WTC11 (cell line): ENCODE results near the gene SEPTIN3. TPM values are rescaled to one million over a fixed set of nuclear protein-coding genes. Genes with fewer than 3 reads are reported as not detected.

Source experiments
- ATAC-seq: fragments of 200-7000 bp; cut with Tn5 transposase; 2 replicates; pipeline ENCODE4 v1.10.0; 2021; ENCODE audit warnings: mild to moderate bottlenecking, moderate library complexity
- CTCF ChIA-PET: fragments of 300-600 bp; sonication (Branson Sonifier 250); formaldehyde crosslinking; loops from one replicate; lab custom pipeline; 2021; ENCODE audit warnings: antibody characterized with exemption; lab: Charles Lee
- POLR2A ChIA-PET: fragments of 350-600 bp; sonication (Branson Sonifier 250); formaldehyde crosslinking; loops from one replicate; lab custom pipeline; 2021; ENCODE audit warnings: antibody characterized with exemption; lab: Charles Lee
- DNase-seq: peaks from one replicate; pipeline ENCODE4 v3.0.0; 2021; ENCODE audit warnings: low spot score
- H3K27ac Mint-ChIP-seq: 2 replicates; pipeline ENCODE4 v1.8.0; 2021; ENCODE audit warnings: mixed read lengths
- H3K27me3 Mint-ChIP-seq: 2 replicates; pipeline ENCODE4 v1.8.0; 2021; ENCODE audit warnings: low read depth, mild to moderate bottlenecking, moderate library complexity, mixed read lengths
- H3K36me3 Mint-ChIP-seq: 2 replicates; pipeline ENCODE4 v1.8.0; 2021; ENCODE audit warnings: mixed read lengths
- H3K4me1 Mint-ChIP-seq: 2 replicates; pipeline ENCODE4 v1.8.0; 2022; ENCODE audit warnings: mixed read lengths
- H3K4me3 Mint-ChIP-seq: 2 replicates; pipeline ENCODE4 v1.8.0; 2021; ENCODE audit warnings: mild to moderate bottlenecking, moderate library complexity, mixed read lengths
- H3K9me3 Mint-ChIP-seq: 2 replicates; pipeline ENCODE4 v1.8.0; 2021; ENCODE audit warnings: mixed read lengths
- ATF1 ChIP-seq: sonication (generic); formaldehyde crosslinking; IDR thresholded peaks from 2 replicates; pipeline ENCODE4 v1.8.1; 2023; ENCODE audit warnings: mild to moderate bottlenecking, moderate library complexity, missing genetic modification reagents
- CBFB ChIP-seq: sonication (generic); formaldehyde crosslinking; IDR thresholded peaks from 2 replicates; pipeline ENCODE4 v1.8.1; 2022; ENCODE audit warnings: mild to moderate bottlenecking, low read depth, missing genetic modification reagents
- CREM ChIP-seq: sonication (generic); formaldehyde crosslinking; IDR thresholded peaks from 2 replicates; pipeline ENCODE4 v1.8.1; 2022; ENCODE audit warnings: mild to moderate bottlenecking, missing genetic modification reagents, moderate library complexity
- ELF4 ChIP-seq: sonication (generic); formaldehyde crosslinking; IDR thresholded peaks from 2 replicates; pipeline ENCODE4 v1.8.1; 2022; ENCODE audit warnings: low read depth, mild to moderate bottlenecking, moderate library complexity, missing genetic modification reagents
- ETV6 ChIP-seq: sonication (generic); formaldehyde crosslinking; IDR thresholded peaks from 2 replicates; pipeline ENCODE4 v1.8.1; 2022; ENCODE audit warnings: mild to moderate bottlenecking, missing genetic modification reagents
- FOXK1 ChIP-seq: sonication (generic); formaldehyde crosslinking; IDR thresholded peaks from 2 replicates; pipeline ENCODE4 v1.8.0; 2022; ENCODE audit warnings: mild to moderate bottlenecking, moderate library complexity, missing genetic modification reagents
- FOXP4 ChIP-seq: sonication (generic); formaldehyde crosslinking; IDR thresholded peaks from 2 replicates; pipeline ENCODE4 v1.8.0; 2022; ENCODE audit warnings: mild to moderate bottlenecking, missing genetic modification reagents
- GABPB1 ChIP-seq: sonication (generic); formaldehyde crosslinking; IDR thresholded peaks from 2 replicates; pipeline ENCODE4 v1.8.1; 2023; ENCODE audit warnings: mild to moderate bottlenecking, missing genetic modification reagents
- GTF2I ChIP-seq: fragments of 250-450 bp; sonication (Bioruptor Pico); conservative IDR thresholded peaks from 2 replicates; pipeline ENCODE4 v1.4.0; 2021; ENCODE audit warnings: mild to moderate bottlenecking
- JUN ChIP-seq: sonication (generic); formaldehyde crosslinking; IDR thresholded peaks from 2 replicates; pipeline ENCODE4 v1.8.0; 2023; ENCODE audit warnings: mild to moderate bottlenecking, missing genetic modification reagents
- KAT7 ChIP-seq: sonication (generic); formaldehyde crosslinking; IDR thresholded peaks from 2 replicates; pipeline ENCODE4 v1.8.1; 2023; ENCODE audit warnings: missing genetic modification reagents, mild to moderate bottlenecking, borderline replicate concordance
- MYBL2 ChIP-seq: sonication (generic); formaldehyde crosslinking; IDR thresholded peaks from 2 replicates; pipeline ENCODE4 v1.8.1; 2023; ENCODE audit warnings: mild to moderate bottlenecking, moderate library complexity, missing genetic modification reagents
- NFYB ChIP-seq: sonication (generic); formaldehyde crosslinking; conservative IDR thresholded peaks from 2 replicates; pipeline ENCODE4 v1.8.0; 2022; ENCODE audit warnings: low read depth, missing genetic modification reagents
- NR1H2 ChIP-seq: sonication (generic); formaldehyde crosslinking; IDR thresholded peaks from 2 replicates; pipeline ENCODE4 v1.9.0; 2021; ENCODE audit warnings: mild to moderate bottlenecking, moderate library complexity, missing genetic modification reagents
- SP1 ChIP-seq: sonication (generic); formaldehyde crosslinking; conservative IDR thresholded peaks from 2 replicates; pipeline ENCODE4 v1.8.1; 2022; ENCODE audit warnings: missing genetic modification reagents
- ZNF138 ChIP-seq: sonication (generic); formaldehyde crosslinking; conservative IDR thresholded peaks from 2 replicates; pipeline ENCODE4 v1.8.1; 2022; ENCODE audit warnings: mild to moderate bottlenecking, moderate library complexity, missing genetic modification reagents
- ZNF263 ChIP-seq: sonication (generic); formaldehyde crosslinking; IDR thresholded peaks from 2 replicates; pipeline ENCODE4 v1.8.1; 2022; ENCODE audit warnings: low read depth, mild to moderate bottlenecking, moderate library complexity, missing genetic modification reagents
- ZNF281 ChIP-seq: sonication (generic); formaldehyde crosslinking; IDR thresholded peaks from 2 replicates; pipeline ENCODE4 v1.8.0; 2023; ENCODE audit warnings: mild to moderate bottlenecking, missing genetic modification reagents
- ZNF317 ChIP-seq: sonication (generic); formaldehyde crosslinking; IDR thresholded peaks from 2 replicates; pipeline ENCODE4 v1.8.1; 2023; ENCODE audit warnings: low read depth, mild to moderate bottlenecking, moderate library complexity, missing genetic modification reagents, borderline replicate concordance
- ZNF396 ChIP-seq: fragments of 250-450 bp; sonication (Bioruptor Pico); IDR thresholded peaks from 2 replicates; pipeline ENCODE4 v1.8.0; 2021; ENCODE audit warnings: mild to moderate bottlenecking, moderate library complexity, borderline replicate concordance
- ZNF671 ChIP-seq: fragments of 250-450 bp; sonication (Bioruptor Pico); IDR thresholded peaks from 2 replicates; pipeline ENCODE4 v1.8.0; 2021; ENCODE audit warnings: mild to moderate bottlenecking
- ZSCAN18 ChIP-seq: fragments of 250-450 bp; sonication (Bioruptor Pico); IDR thresholded peaks from 2 replicates; pipeline ENCODE4 v2.1.2; 2022; ENCODE audit warnings: mild to moderate bottlenecking, moderate library complexity
- total RNA-seq: library from RNA; stranded (reverse); gene quantifications from 3 replicates; pipeline ENCODE4 v1.2.3, GENCODE V29; 2021
- TF ChIP-seq, protein P1 (sequence below): fragments of 250-450 bp; sonication (Bioruptor Pico); IDR thresholded peaks from 2 replicates; pipeline ENCODE4 v1.9.0; 2021; ENCODE audit warnings: mild to moderate bottlenecking, borderline replicate concordance
- TF ChIP-seq, protein P2 (sequence below): sonication (generic); formaldehyde crosslinking; IDR thresholded peaks from 2 replicates; pipeline ENCODE4 v1.8.0; 2022; ENCODE audit warnings: mild to moderate bottlenecking, missing genetic modification reagents

SEPTIN3 gene
- total RNA-seq, 1 experiment from 2014 or later = 19.5 TPM

DNA sequence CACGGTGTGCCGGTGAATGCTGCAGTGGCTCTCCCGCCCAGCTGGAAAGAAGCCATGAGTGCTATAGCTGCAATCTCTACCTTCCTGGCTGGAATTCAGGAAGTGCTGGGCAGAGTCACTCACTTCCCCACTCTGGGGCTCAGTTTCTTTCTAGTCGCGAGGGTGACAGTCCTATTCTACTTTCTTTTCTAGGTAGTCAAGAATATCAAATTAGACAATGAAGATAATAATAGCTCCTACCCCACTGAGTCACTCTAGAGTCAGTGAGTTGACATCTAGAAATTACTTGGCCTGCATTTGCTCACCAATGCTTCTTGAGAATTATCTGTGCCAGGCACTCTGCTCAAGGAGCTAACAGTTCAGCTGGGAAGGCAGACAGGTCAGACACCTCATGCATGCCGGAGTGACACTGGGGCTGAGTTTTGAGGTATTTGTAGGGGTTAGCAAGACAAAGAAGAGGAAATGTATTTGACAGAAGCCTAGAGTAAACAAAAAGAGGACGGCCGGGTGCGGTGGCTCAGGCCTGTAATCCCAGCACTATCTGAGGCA is 25.5 kb upstream of the SEPTIN3 start (continued):
- TF ChIP-seq, protein P1, sequence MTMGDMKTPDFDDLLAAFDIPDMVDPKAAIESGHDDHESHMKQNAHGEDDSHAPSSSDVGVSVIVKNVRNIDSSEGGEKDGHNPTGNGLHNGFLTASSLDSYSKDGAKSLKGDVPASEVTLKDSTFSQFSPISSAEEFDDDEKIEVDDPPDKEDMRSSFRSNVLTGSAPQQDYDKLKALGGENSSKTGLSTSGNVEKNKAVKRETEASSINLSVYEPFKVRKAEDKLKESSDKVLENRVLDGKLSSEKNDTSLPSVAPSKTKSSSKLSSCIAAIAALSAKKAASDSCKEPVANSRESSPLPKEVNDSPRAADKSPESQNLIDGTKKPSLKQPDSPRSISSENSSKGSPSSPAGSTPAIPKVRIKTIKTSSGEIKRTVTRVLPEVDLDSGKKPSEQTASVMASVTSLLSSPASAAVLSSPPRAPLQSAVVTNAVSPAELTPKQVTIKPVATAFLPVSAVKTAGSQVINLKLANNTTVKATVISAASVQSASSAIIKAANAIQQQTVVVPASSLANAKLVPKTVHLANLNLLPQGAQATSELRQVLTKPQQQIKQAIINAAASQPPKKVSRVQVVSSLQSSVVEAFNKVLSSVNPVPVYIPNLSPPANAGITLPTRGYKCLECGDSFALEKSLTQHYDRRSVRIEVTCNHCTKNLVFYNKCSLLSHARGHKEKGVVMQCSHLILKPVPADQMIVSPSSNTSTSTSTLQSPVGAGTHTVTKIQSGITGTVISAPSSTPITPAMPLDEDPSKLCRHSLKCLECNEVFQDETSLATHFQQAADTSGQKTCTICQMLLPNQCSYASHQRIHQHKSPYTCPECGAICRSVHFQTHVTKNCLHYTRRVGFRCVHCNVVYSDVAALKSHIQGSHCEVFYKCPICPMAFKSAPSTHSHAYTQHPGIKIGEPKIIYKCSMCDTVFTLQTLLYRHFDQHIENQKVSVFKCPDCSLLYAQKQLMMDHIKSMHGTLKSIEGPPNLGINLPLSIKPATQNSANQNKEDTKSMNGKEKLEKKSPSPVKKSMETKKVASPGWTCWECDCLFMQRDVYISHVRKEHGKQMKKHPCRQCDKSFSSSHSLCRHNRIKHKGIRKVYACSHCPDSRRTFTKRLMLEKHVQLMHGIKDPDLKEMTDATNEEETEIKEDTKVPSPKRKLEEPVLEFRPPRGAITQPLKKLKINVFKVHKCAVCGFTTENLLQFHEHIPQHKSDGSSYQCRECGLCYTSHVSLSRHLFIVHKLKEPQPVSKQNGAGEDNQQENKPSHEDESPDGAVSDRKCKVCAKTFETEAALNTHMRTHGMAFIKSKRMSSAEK (CRISPR knock-in tag) = no peak
- TF ChIP-seq FOXP4 (CRISPR knock-in tag) (no peak), CREM (CRISPR knock-in tag) (no peak), ZNF138 (CRISPR knock-in tag) (no peak), JUN (CRISPR knock-in tag) (no peak), GABPB1 (CRISPR knock-in tag) (no peak)
- TF ChIP-seq, all 79 proteins: peak for 0

GRCh38 chr22:41946629-41947423 is 22.4 kb upstream of the SEPTIN3 start, which contains the start of gene CENPM:
CENPM (minus strand) TSS chr22:41947152; CDS start chr22:41947076, 76 bp downstream.
- H3K36me3 Mint-ChIP-seq = peaks cover 32% of the 10 kb centered on the region
- peaks cover 46% of the 10 kb centered on the region for H3K4me1 Mint-ChIP-seq
- DNase-seq (peak; percentile 95), ATAC-seq (peak; percentile 93)
- ChIA-PET CTCF (interaction anchor here (0.7 to 2.8 kb wide), 24 partner anchors 9 to 497 kb away, joined by 3 to 35 read pairs (median 8); partner anchors contain the start of genes CCDC134, MEI1, NDUFA6 and SREBF2), POLR2A (interaction anchor here (0.7 to 1.2 kb wide), 11 partner anchors 11 to 249 kb away, joined by 3 to 6 read pairs (median 3); partner anchors contain the start of genes CCDC134 and NDUFA6)
- peak within 1 kb of the TSS; percentile 73 for H3K4me3 Mint-ChIP-seq
- H3K9me3 Mint-ChIP-seq = no peaks in the 10 kb centered on the region
- H3K27ac Mint-ChIP-seq = peak within 1 kb of the TSS; percentile 49; the same call in 1 of the 2 replicates
- peaks cover 4% of the 10 kb centered on the region; the same call in 1 of the 2 replicates for H3K27me3 Mint-ChIP-seq
- TF ChIP-seq SP1 (peak; percentile 83; the same call in 1 of the 2 replicates), GTF2I (CRISPR knock-in tag) (no peak), ZNF396 (CRISPR knock-in tag) (no peak), ETV6 (CRISPR knock-in tag) (peak; percentile 94), ZNF671 (no peak), ZNF263 (no peak), ZNF317 (CRISPR knock-in tag) (no peak; the same call in 1 of the 2 replicates), ZSCAN18 (no peak), CBFB (CRISPR knock-in tag) (no peak), ELF4 (CRISPR knock-in tag) (no peak), FOXK1 (CRISPR knock-in tag) (peak; percentile 76), MYBL2 (CRISPR knock-in tag) (peak; percentile 96), KAT7 (CRISPR knock-in tag) (no peak), NR1H2 (CRISPR knock-in tag) (peak; percentile 83; the same call in 1 of the 2 replicates), GABPB1 (CRISPR knock-in tag) (no peak), ATF1 (CRISPR knock-in tag) (no peak), NFYB (CRISPR knock-in tag) (peak; percentile 97), ZNF281 (CRISPR knock-in tag) (peak; percentile 22; the same call in 1 of the 2 replicates)
- TF ChIP-seq, protein P2, sequence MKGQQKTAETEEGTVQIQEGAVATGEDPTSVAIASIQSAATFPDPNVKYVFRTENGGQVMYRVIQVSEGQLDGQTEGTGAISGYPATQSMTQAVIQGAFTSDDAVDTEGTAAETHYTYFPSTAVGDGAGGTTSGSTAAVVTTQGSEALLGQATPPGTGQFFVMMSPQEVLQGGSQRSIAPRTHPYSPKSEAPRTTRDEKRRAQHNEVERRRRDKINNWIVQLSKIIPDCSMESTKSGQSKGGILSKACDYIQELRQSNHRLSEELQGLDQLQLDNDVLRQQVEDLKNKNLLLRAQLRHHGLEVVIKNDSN (CRISPR knock-in tag) = peak; percentile 96
